GM10847 (cell line): ENCODE results near the gene OR4K5.

ENCODE experiments used
- POLR2A ChIP-seq: IDR thresholded peaks from 2 replicates; pipeline ENCODE4 v1.6.1; 2011; ENCODE audit not compliant: insufficient read length; ENCODE audit errors: extremely low read depth

OR4K5 gene

DNA sequence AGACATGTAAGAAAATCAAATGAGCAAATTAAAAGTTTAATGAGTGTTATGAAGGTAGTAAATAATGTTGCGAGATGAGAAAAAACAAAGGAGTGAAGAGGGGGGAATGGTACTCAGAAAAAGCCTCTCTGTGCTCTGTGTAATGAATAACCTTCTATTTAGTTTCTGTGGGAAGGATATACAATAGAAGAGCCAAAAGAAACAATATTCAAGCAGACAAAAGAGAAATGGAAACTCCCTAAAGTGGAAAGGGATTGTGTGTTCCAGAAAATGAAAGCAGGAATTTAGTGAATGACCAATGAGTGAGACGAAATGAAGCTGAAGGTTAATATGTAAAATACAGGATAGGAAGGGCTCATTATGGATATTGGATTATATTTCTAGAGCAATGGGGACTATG, 28.8 kb downstream of the OR4K5 start:
- TF ChIP-seq POLR2A = no peak
